HG03460 (cell line): ENCODE data around the gene GLP2R.

ENCODE experiments used
- ATAC-seq: cut with Tn5 transposase; IDR thresholded peaks from one replicate; pipeline ENCODE4 v1.9.1; 2021; ENCODE audit not compliant: unreplicated experiment

GLP2R gene

GRCh38 chr17:9811537-9811936 lies 14.2 kb upstream of the GLP2R start:
- ATAC-seq, result no peak

- ATAC-seq, result no peak
These were observed 12.6 kb upstream of the GLP2R start for GRCh38 chr17:9813166-9813565.

- no peak for ATAC-seq
These were observed 11.3 kb upstream of the GLP2R start for GRCh38 chr17:9814337-9814945.

GRCh38 chr17:9816472-9816871 lies 9.3 kb upstream of the GLP2R start:
- no peak for ATAC-seq

GRCh38 chr17:9817086-9817485 lies 8.6 kb upstream of the GLP2R start:
- ATAC-seq, result no peak

GRCh38 chr17:9818760-9819159 lies 7.0 kb upstream of the GLP2R start:
- ATAC-seq, result no peak

GRCh38 chr17:9820448-9820847 lies 5.3 kb upstream of the GLP2R start:
- ATAC-seq, result no peak

GRCh38 chr17:9821921-9822320 lies 3.8 kb upstream of the GLP2R start, which contains the start of gene GSG1L2:
Gene GSG1L2 (minus strand): TSS chr17:9822079. CDS start chr17:9822071, 8 bp downstream.
- no peak for ATAC-seq

- ATAC-seq, result no peak
These were observed 1.6 kb upstream of the GLP2R start for GRCh38 chr17:9824094-9824493.

- no peak for ATAC-seq
These were observed 856 bp upstream of the GLP2R start for GRCh38 chr17:9824797-9825338.

GRCh38 chr17:9828296-9829295 lies 2.9 kb downstream of the GLP2R start:
- no peak for ATAC-seq

- no peak for ATAC-seq
These were observed 3.6 kb downstream of the GLP2R start for GRCh38 chr17:9829343-9829742.

- ATAC-seq, result no peak
These were observed 5.0 kb downstream of the GLP2R start for GRCh38 chr17:9830711-9831110.

- no peak for ATAC-seq
These were observed 8.2 kb downstream of the GLP2R start for GRCh38 chr17:9833922-9834321.

GRCh38 chr17:9837551-9838471 lies 12.1 kb downstream of the GLP2R start:
- ATAC-seq, result no peak

- ATAC-seq, result no peak
These were observed 13.7 kb downstream of the GLP2R start for GRCh38 chr17:9839433-9839832.

- no peak for ATAC-seq
These were observed 16.5 kb downstream of the GLP2R start for GRCh38 chr17:9842057-9842758.

GRCh38 chr17:9843152-9844010 lies 17.7 kb downstream of the GLP2R start:
- ATAC-seq, result no peak

- ATAC-seq, result no peak
These were observed 18.4 kb downstream of the GLP2R start for GRCh38 chr17:9844153-9844552.
